GM23338 (cell line): ENCODE data around the gene IBTK. TPM values are rescaled to one million over a fixed set of nuclear protein-coding genes. Genes with fewer than 3 reads are reported as not detected.

Source experiments
- ATAC-seq: fragments of 200-7000 bp; cut with Tn5 transposase; 3 replicates; pipeline ENCODE4 v1.9.1; 2020
- DNase-seq: peaks from one replicate; pipeline ENCODE4 v3.0.0-alpha.2; 2015; ENCODE audit warnings: low spot score
- H2AFZ ChIP-seq: fragments of 200-600 bp; sonication (generic); 2 replicates; pipeline ENCODE4 v1.8.0; 2016; ENCODE audit warnings: antibody characterized with exemption, mild to moderate bottlenecking, moderate library complexity
- H3F3A ChIP-seq: fragments of 200-600 bp; sonication (generic); replicated peaks from 2 replicates; pipeline ENCODE4 v1.8.0; 2017; ENCODE audit warnings: antibody characterized with exemption, mixed run types, low read depth
- H3K27ac ChIP-seq: fragments of 200-600 bp; sonication (generic); 2 replicates; pipeline ENCODE4 v1.6.1; 2016; ENCODE audit warnings: low read depth
- H3K27me3 ChIP-seq: fragments of 200-600 bp; sonication (generic); 2 replicates; pipeline ENCODE4 v1.8.0; 2016; ENCODE audit warnings: mild to moderate bottlenecking, mixed run types, moderate library complexity; ENCODE audit not compliant: insufficient read depth
- H3K36me3 ChIP-seq: fragments of 200-600 bp; sonication (generic); 2 replicates; pipeline ENCODE4 v1.8.0; 2016; ENCODE audit warnings: mild to moderate bottlenecking; ENCODE audit not compliant: insufficient read depth
- H3K4me1 ChIP-seq: fragments of 200-600 bp; sonication (generic); 2 replicates; pipeline ENCODE4 v1.8.0; 2016; ENCODE audit warnings: mild to moderate bottlenecking, moderate library complexity; ENCODE audit not compliant: insufficient read depth
- H3K4me2 ChIP-seq: fragments of 200-600 bp; sonication (generic); 2 replicates; pipeline ENCODE4 v1.7.1; 2017; ENCODE audit warnings: mixed run types
- H3K4me3 ChIP-seq: fragments of 200-600 bp; sonication (generic); 2 replicates; pipeline ENCODE4 v1.6.1; 2016; ENCODE audit warnings: mixed run types
- H3K79me2 ChIP-seq: fragments of 200-600 bp; sonication (generic); replicated peaks from 2 replicates; pipeline ENCODE4 v1.8.0; 2017; ENCODE audit warnings: mild to moderate bottlenecking; ENCODE audit not compliant: insufficient read depth
- H3K9me2 ChIP-seq: fragments of 200-600 bp; sonication (generic); 2 replicates; pipeline ENCODE4 v1.8.0; 2017; ENCODE audit not compliant: insufficient read depth
- H4K20me1 ChIP-seq: fragments of 200-600 bp; sonication (generic); replicated peaks from 2 replicates; pipeline ENCODE4 v1.8.0; 2017; ENCODE audit warnings: mild to moderate bottlenecking; ENCODE audit not compliant: insufficient read depth
- H3K27ac Mint-ChIP-seq: 2 replicates; pipeline ENCODE4 v1.8.0; 2020; ENCODE audit warnings: inconsistent platforms, mild to moderate bottlenecking, moderate library complexity, mixed read lengths
- H3K27me3 Mint-ChIP-seq: 3 replicates; pipeline ENCODE4 v1.8.0; 2022; ENCODE audit warnings: low read depth, mild to moderate bottlenecking, moderate library complexity, mixed read lengths, inconsistent platforms; ENCODE audit not compliant: insufficient read depth, poor library complexity
- H3K36me3 Mint-ChIP-seq: 3 replicates; pipeline ENCODE4 v1.8.0; 2021; ENCODE audit warnings: low read depth, mild to moderate bottlenecking, inconsistent platforms, moderate library complexity, mixed read lengths
- H3K4me1 Mint-ChIP-seq: 3 replicates; pipeline ENCODE4 v1.8.0; 2020; ENCODE audit warnings: mild to moderate bottlenecking, inconsistent platforms, mixed read lengths
- H3K4me3 Mint-ChIP-seq: 3 replicates; pipeline ENCODE4 v1.8.0; 2021; ENCODE audit warnings: moderate library complexity, mild to moderate bottlenecking, inconsistent platforms, mixed read lengths
- H3K9me3 Mint-ChIP-seq: 3 replicates; pipeline ENCODE4 v1.8.0; 2020; ENCODE audit warnings: moderate library complexity, mild to moderate bottlenecking, inconsistent platforms, mixed read lengths
- CTCF ChIP-seq, 2 experiments: fragments of 200-600 bp in 1 of 2; sonication (generic) in 1 of 2; conservative IDR thresholded peaks; 2 replicates each; pipeline versions ENCODE4 v1.5.1 to v1.6.1; 2016 to 2017; ENCODE audit warnings: antibody characterized with exemption in 2 of 2, low read depth in 2 of 2, mild to moderate bottlenecking in 2 of 2, moderate library complexity in 1 of 2
- polyA plus RNA-seq: library from polyadenylated mRNA; unstranded; fragments of >200 nt; fragmentation: Nextera tagmentation; extraction: Ambion mirVana; gene quantifications from 2 replicates; pipeline ENCODE4 v1.2.1, GENCODE V29; 2016
- total RNA-seq: library from RNA; depleted of rRNA; stranded (reverse); fragments of >200 nt; shearing (Covaris generic); gene quantifications from 2 replicates; pipeline ENCODE4 v1.2.3, GENCODE V29; 2014
- TF ChIP-seq, protein P1 (sequence below): IDR thresholded peaks from one replicate; pipeline ENCODE4 v1.6.1; 2018; ENCODE audit warnings: antibody characterized with exemption; ENCODE audit not compliant: unreplicated experiment

The IBTK gene
- total and polyA plus RNA-seq, 2 experiments from 2014 or later = 16.0 to 28.7 TPM

DNA sequence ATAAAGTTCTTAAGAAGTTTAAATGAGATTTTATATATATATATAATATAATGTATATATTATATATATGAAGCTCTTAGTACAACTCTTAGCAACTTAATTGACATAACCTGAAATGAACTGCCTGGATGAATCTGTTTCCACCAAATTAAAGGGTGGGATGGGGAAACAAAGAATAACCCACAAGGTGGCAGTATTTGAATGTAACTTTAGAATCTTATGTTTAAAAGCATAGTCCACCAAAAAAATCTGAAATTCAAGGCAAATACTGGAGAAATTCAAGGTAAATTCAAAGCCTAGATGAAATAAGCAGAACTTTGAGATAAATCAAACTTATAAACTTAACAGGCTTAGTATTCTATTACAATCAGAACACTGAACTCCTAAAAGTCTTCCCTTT lies 4.4 kb upstream of the IBTK start:
- H3K27ac ChIP-seq = no peak overlapping the region
- H3K9me3 Mint-ChIP-seq = no peaks in the 10 kb centered on the region; the same call in 2 of the 3 replicates
- H3K36me3 Mint-ChIP-seq = no peaks in the 10 kb centered on the region

More for the DNA sequence above, 4.4 kb upstream of the IBTK start:
- Histone ChIP-seq H3K27me3 (no peaks in the 10 kb centered on the region), H4K20me1 (no peaks in the 10 kb centered on the region), H3K36me3 (no peaks in the 10 kb centered on the region), H3K9me2 (no peaks in the 10 kb centered on the region), H3K4me3 (no peak overlapping the region), H3K4me1 (peaks cover 14% of the 10 kb centered on the region), H3K79me2 (peaks cover 2% of the 10 kb centered on the region), H3K4me2 (no peak overlapping the region), H2AFZ (no peak overlapping the region), H3F3A (no peaks in the 10 kb centered on the region; the same call in 1 of the 2 replicates)
- peaks cover 18% of the 10 kb centered on the region for H3K4me1 Mint-ChIP-seq
- TF ChIP-seq, protein P1, sequence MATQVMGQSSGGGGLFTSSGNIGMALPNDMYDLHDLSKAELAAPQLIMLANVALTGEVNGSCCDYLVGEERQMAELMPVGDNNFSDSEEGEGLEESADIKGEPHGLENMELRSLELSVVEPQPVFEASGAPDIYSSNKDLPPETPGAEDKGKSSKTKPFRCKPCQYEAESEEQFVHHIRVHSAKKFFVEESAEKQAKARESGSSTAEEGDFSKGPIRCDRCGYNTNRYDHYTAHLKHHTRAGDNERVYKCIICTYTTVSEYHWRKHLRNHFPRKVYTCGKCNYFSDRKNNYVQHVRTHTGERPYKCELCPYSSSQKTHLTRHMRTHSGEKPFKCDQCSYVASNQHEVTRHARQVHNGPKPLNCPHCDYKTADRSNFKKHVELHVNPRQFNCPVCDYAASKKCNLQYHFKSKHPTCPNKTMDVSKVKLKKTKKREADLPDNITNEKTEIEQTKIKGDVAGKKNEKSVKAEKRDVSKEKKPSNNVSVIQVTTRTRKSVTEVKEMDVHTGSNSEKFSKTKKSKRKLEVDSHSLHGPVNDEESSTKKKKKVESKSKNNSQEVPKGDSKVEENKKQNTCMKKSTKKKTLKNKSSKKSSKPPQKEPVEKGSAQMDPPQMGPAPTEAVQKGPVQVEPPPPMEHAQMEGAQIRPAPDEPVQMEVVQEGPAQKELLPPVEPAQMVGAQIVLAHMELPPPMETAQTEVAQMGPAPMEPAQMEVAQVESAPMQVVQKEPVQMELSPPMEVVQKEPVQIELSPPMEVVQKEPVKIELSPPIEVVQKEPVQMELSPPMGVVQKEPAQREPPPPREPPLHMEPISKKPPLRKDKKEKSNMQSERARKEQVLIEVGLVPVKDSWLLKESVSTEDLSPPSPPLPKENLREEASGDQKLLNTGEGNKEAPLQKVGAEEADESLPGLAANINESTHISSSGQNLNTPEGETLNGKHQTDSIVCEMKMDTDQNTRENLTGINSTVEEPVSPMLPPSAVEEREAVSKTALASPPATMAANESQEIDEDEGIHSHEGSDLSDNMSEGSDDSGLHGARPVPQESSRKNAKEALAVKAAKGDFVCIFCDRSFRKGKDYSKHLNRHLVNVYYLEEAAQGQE = no peak
- TF ChIP-seq CTCF (conservative IDR thresholded peaks at IDR 0.05; ENCODE audit: low read depth in 2 of 2) = peak; percentile 61 to 66
- peaks cover 7% of the 10 kb centered on the region for H3K27me3 Mint-ChIP-seq
- peak; percentile 69 for DNase-seq
- no peak overlapping the region for H3K4me3 Mint-ChIP-seq
- no peak for ATAC-seq
- H3K27ac Mint-ChIP-seq = no peak overlapping the region
